ENCODE measurements around the gene CPNE1.
"Not testable (repeated sequence)": the region's sequence is repeated elsewhere in the genome, so short reads cannot be mapped to it uniquely, and the experiment has no call there.

CPNE1 gene

GRCh38 chr20:35697696-35698297 is 33.1 kb upstream of the CPNE1 start:
- no peak for DNase-seq

GRCh38 chr20:35695978-35696377 is 31.3 kb upstream of the CPNE1 start:
- DNase-seq, result no peak

- DNase-seq, result no peak
These were observed 30.6 kb upstream of the CPNE1 start for GRCh38 chr20:35695245-35695749.

GRCh38 chr20:35690265-35690664 is 25.6 kb upstream of the CPNE1 start:
- no peak for DNase-seq

GRCh38 chr20:35686872-35687271 is 22.2 kb upstream of the CPNE1 start:
- not testable (repeated sequence) for DNase-seq

GRCh38 chr20:35685368-35685767 is 20.7 kb upstream of the CPNE1 start:
- DNase-seq, result not testable (repeated sequence)

GRCh38 chr20:35681960-35682359 is 17.3 kb upstream of the CPNE1 start:
- no peak for DNase-seq

- DNase-seq, result no peak
These were observed 15.9 kb upstream of the CPNE1 start for GRCh38 chr20:35680452-35681183.

GRCh38 chr20:35674921-35675320 is 10.2 kb upstream of the CPNE1 start:
- no peak for DNase-seq

- DNase-seq, result no peak
These were observed 9.2 kb upstream of the CPNE1 start for GRCh38 chr20:35673884-35674283.

- DNase-seq, result no peak
These were observed 5.0 kb upstream of the CPNE1 start for GRCh38 chr20:35669681-35670080.

GRCh38 chr20:35669221-35669620 is 4.5 kb upstream of the CPNE1 start:
- no peak for DNase-seq

GRCh38 chr20:35665949-35666288 is 1.2 kb upstream of the CPNE1 start:
- DNase-seq, result no peak

GRCh38 chr20:35663516-35664465 is 909 bp downstream of the CPNE1 start:
- peak; percentile 63 for DNase-seq

- DNase-seq, result peak; percentile 8
These were observed 2.1 kb downstream of the CPNE1 start for GRCh38 chr20:35662551-35662950.

GRCh38 chr20:35661908-35662307 is 2.8 kb downstream of the CPNE1 start:
- DNase-seq, result no peak

GRCh38 chr20:35661053-35661452 is 3.6 kb downstream of the CPNE1 start:
- no peak for DNase-seq

GRCh38 chr20:35660122-35660937 is 4.4 kb downstream of the CPNE1 start:
- peak; percentile 48 for DNase-seq

GRCh38 chr20:35657271-35657670 is 7.4 kb downstream of the CPNE1 start:
- no peak for DNase-seq

- no peak for DNase-seq
These were observed 10.3 kb downstream of the CPNE1 start for GRCh38 chr20:35654415-35654814.

- DNase-seq, result no peak
These were observed 10.8 kb downstream of the CPNE1 start for GRCh38 chr20:35653893-35654292.

- DNase-seq, result no peak
These were observed 11.3 kb downstream of the CPNE1 start for GRCh38 chr20:35653430-35653734.

Data from activated naive CD4-positive, alpha-beta T cell treated with Interleukin-2 at 50 U/mL for 16 hours (primary cell).